ENCODE results near the gene CTR9. TPM values are rescaled to one million over a fixed set of nuclear protein-coding genes. Genes with fewer than 3 reads are reported as not detected.

Gene CTR9
- total and polyA plus RNA-seq, 9 of the 15 experiments (the other 6 are each of a cell fraction or from before 2014, with no cell fraction given), result 25.4 to 79.3 (median 47.3) TPM

DNA sequence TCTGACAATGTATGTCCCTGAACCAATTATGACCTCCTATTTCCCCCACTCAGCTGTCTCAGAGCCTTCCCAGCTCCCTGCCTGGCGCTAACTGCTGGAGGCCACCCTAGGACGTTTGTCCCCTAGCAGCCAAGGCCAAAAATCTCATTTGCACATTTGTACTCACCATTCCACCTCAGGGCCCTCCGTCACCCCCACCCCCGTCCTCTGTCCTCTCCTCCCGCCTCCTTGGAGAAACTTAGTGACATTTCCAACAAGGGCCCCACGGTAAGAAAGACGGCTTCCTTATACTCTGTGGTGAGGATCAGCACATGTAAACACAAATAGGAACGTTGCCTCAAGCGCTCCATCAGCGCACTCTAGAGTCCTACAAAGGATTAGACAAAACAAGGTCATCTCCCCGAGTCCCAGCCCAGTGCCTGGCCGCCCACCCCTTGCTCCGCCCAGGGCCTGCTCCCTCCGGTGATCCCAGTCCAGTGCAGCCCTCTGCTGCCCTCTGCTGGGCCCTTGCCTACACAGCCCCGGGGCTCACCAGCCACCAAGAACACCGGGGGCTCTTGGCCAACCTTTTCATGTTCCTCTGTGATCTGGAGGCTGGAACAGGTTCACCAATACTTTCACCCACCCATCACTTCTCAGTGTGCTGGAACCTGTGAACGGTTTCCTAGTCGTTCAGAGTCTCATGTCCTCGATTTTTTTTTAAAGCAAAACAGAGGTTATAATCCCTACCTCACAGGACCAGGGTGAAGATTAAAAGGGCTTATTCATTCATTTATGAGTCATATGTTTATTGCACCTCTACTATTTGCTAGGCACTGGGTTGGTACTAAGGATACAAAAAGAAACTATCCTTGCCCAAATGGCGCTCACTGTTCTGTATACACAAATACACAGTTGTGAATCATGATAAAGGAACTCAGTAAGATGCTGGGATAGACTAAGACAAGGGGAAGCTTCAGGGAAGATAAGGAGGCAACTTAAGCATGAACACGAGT is 15.3 kb upstream of the CTR9 start (continued):
- TF ChIP-seq REST (IDR thresholded peaks at IDR 0.05; ENCODE audit: borderline replicate concordance) (peak; percentile 97), REST (CRISPR knock-in tag; IDR thresholded peaks at IDR 0.05; ENCODE audit: low read depth) (no peak), GTF2E2 (tag; IDR thresholded peaks at IDR 0.05) (no peak), ELF1 (tag; IDR thresholded peaks at IDR 0.05) (peak; percentile 16; the same call in 1 of the 2 replicates)
